ENCODE data around the gene NTF4. TPM values are rescaled to one million over a fixed set of nuclear protein-coding genes. Genes with fewer than 3 reads are reported as not detected.
"Not testable (repeated sequence)": the region's sequence is repeated elsewhere in the genome, so short reads cannot be mapped to it uniquely, and the experiment has no call there.

Gene NTF4
- polyA plus RNA-seq, 6 donors from 2014 or later: not detected

GRCh38 chr19:49081273-49081672 lies 16.7 kb upstream of the NTF4 start:
- H3K27me3 Mint-ChIP-seq: peaks cover 2 to 24% (median 6%) of the 10 kb centered on the region in 3 donors
- H3K27ac Mint-ChIP-seq: peak overlapping the region in 1 of 6 donors; percentile 54
- peak overlapping the region in 1 of 8 donors; percentile 21 for H3K4me3 Mint-ChIP-seq
- peaks cover 8 to 16% (median 14%) of the 10 kb centered on the region in 3 donors for H3K4me1 Mint-ChIP-seq
- H3K36me3 Mint-ChIP-seq: no peaks in the 10 kb centered on the region
- ATAC-seq (ENCODE audit: low read depth in 2 of 2): no peak
- H3K9me3 Mint-ChIP-seq: no peaks in the 10 kb centered on the region
- DNase-seq: no peak

- H3K4me3 Mint-ChIP-seq: no peak overlapping the region
- peak overlapping the region in 2 of 6 donors; percentile 12 to 39 for H3K27ac Mint-ChIP-seq
- H3K36me3 Mint-ChIP-seq: no peaks in the 10 kb centered on the region
- peaks cover 3 to 11% (median 10%) of the 10 kb centered on the region in 3 donors for H3K4me1 Mint-ChIP-seq
- peaks cover 11 to 32% (median 14%) of the 10 kb centered on the region in 3 donors for H3K27me3 Mint-ChIP-seq
- DNase-seq (no peak), ATAC-seq (ENCODE audit: low read depth in 2 of 2) (no peak)
- no peaks in the 10 kb centered on the region for H3K9me3 Mint-ChIP-seq
These were observed 15.8 kb upstream of the NTF4 start for GRCh38 chr19:49080392-49080791.

- not testable (repeated sequence) for DNase-seq; H3K27ac Mint-ChIP-seq; ATAC-seq (ENCODE audit: low read depth in 2 of 2); H3K9me3 Mint-ChIP-seq; H3K4me3 Mint-ChIP-seq
- peaks cover 14 to 20% (median 18%) of the 10 kb centered on the region in 3 donors for H3K4me1 Mint-ChIP-seq
- H3K36me3 Mint-ChIP-seq: peaks cover 0 to 21% of the 10 kb centered on the region in 2 donors
- peaks cover 46 to 69% (median 50%) of the 10 kb centered on the region in 3 donors for H3K27me3 Mint-ChIP-seq
These were observed 10.3 kb upstream of the NTF4 start for GRCh38 chr19:49074869-49075268.

- peaks cover 0 to 30% of the 10 kb centered on the region in 2 donors for H3K36me3 Mint-ChIP-seq
- peak overlapping the region in 7 of 8 donors; percentile 17 to 77 (median 70) for H3K4me3 Mint-ChIP-seq
- peak overlapping the region in 2 of 6 donors; percentile 73 to 74 for H3K27ac Mint-ChIP-seq
- H3K4me1 Mint-ChIP-seq: peaks cover 14 to 20% (median 18%) of the 10 kb centered on the region in 3 donors
- H3K27me3 Mint-ChIP-seq: peaks cover 57 to 81% (median 62%) of the 10 kb centered on the region in 3 donors
- ATAC-seq (ENCODE audit: low read depth in 2 of 2): no peak
- peaks cover 4 to 13% (median 5%) of the 10 kb centered on the region in 7 donors for H3K9me3 Mint-ChIP-seq
- no peak for DNase-seq
These were observed 9.1 kb upstream of the NTF4 start for GRCh38 chr19:49073514-49074378.

GRCh38 chr19:49071860-49072547 lies 7.4 kb upstream of the NTF4 start:
- peaks cover 4 to 13% (median 7%) of the 10 kb centered on the region in 7 donors for H3K9me3 Mint-ChIP-seq
- H3K36me3 Mint-ChIP-seq: peaks cover 4 to 36% of the 10 kb centered on the region in 2 donors
- H3K4me3 Mint-ChIP-seq: peak overlapping the region in 4 of 8 donors; percentile 22 to 55 (median 48)
- H3K27ac Mint-ChIP-seq: peak overlapping the region in 1 of 6 donors; percentile 49
- no peak for DNase-seq
- H3K27me3 Mint-ChIP-seq: peaks cover 66 to 82% (median 72%) of the 10 kb centered on the region in 3 donors
- H3K4me1 Mint-ChIP-seq: peaks cover 14 to 22% (median 18%) of the 10 kb centered on the region in 3 donors
- ATAC-seq (ENCODE audit: low read depth in 2 of 2): peak in 1 of 2 donors; percentile 18

- H3K4me3 Mint-ChIP-seq: peak overlapping the region in 3 of 8 donors; percentile 1 to 72 (median 68)
These were observed 5.8 kb upstream of the NTF4 start for GRCh38 chr19:49070416-49070815.

GRCh38 chr19:49069026-49069425 lies 4.4 kb upstream of the NTF4 start:
- Mint-ChIP-seq H3K27ac (no peak overlapping the region), H3K4me1 (peaks cover 11 to 24% (median 18%) of the 10 kb centered on the region in 3 donors), H3K4me3 (no peak overlapping the region), H3K27me3 (peaks cover 67 to 85% (median 70%) of the 10 kb centered on the region in 3 donors), H3K36me3 (peaks cover 4 to 36% of the 10 kb centered on the region in 2 donors), H3K9me3 (peaks cover 4 to 13% (median 7%) of the 10 kb centered on the region in 7 donors)
- DNase-seq: no peak
- ATAC-seq (ENCODE audit: low read depth in 2 of 2): no peak

More at GRCh38 chr19:49070416-49070815, 5.8 kb upstream of the NTF4 start:
- H3K27ac Mint-ChIP-seq: no peak overlapping the region
- H3K9me3 Mint-ChIP-seq: peaks cover 4 to 13% (median 7%) of the 10 kb centered on the region in 7 donors
- H3K36me3 Mint-ChIP-seq: peaks cover 4 to 36% of the 10 kb centered on the region in 2 donors
- peaks cover 73 to 85% (median 77%) of the 10 kb centered on the region in 3 donors for H3K27me3 Mint-ChIP-seq
- ATAC-seq (ENCODE audit: low read depth in 2 of 2) (no peak), DNase-seq (no peak)
- peaks cover 14 to 23% (median 21%) of the 10 kb centered on the region in 3 donors for H3K4me1 Mint-ChIP-seq

- peaks cover under 1 to 16% (median 7%) of the 10 kb centered on the region in 3 donors for H3K4me1 Mint-ChIP-seq
- H3K36me3 Mint-ChIP-seq: peaks cover 4 to 24% of the 10 kb centered on the region in 2 donors
- DNase-seq: no peak
- no peak overlapping the region for H3K27ac Mint-ChIP-seq
- H3K27me3 Mint-ChIP-seq: peaks cover 52 to 81% (median 55%) of the 10 kb centered on the region in 3 donors
- no peak for ATAC-seq (ENCODE audit: low read depth in 2 of 2)
- no peak overlapping the region for H3K4me3 Mint-ChIP-seq
- H3K9me3 Mint-ChIP-seq: peaks cover 0 to 13% (median 5%) of the 10 kb centered on the region in 7 donors
These were observed 2.9 kb upstream of the NTF4 start for GRCh38 chr19:49067554-49067953.

- Mint-ChIP-seq H3K27ac (peak overlapping the region in 1 of 6 donors; percentile 70), H3K36me3 (peaks cover 4 to 22% of the 10 kb centered on the region in 2 donors), H3K27me3 (peaks cover 48 to 80% (median 61%) of the 10 kb centered on the region in 3 donors), H3K4me1 (peaks cover 0 to 12% (median 6%) of the 10 kb centered on the region in 3 donors), H3K4me3 (peak overlapping the region in 2 of 8 donors; percentile 8 to 74), H3K9me3 (peaks cover 0 to 13% (median 5%) of the 10 kb centered on the region in 7 donors)
- DNase-seq: no peak
- no peak for ATAC-seq (ENCODE audit: low read depth in 2 of 2)
These were observed 1.4 kb upstream of the NTF4 start for GRCh38 chr19:49065905-49066512.

- Mint-ChIP-seq H3K36me3 (peaks cover 4 to 14% of the 10 kb centered on the region in 2 donors), H3K4me3 (peak overlapping the region in 4 of 8 donors; percentile 3 to 59 (median 14)), H3K4me1 (peaks cover 0 to 12% (median 6%) of the 10 kb centered on the region in 3 donors), H3K27me3 (peaks cover 42 to 74% (median 56%) of the 10 kb centered on the region in 3 donors), H3K9me3 (peaks cover 0 to 4% (median under 1%) of the 10 kb centered on the region in 7 donors), H3K27ac (no peak overlapping the region)
- DNase-seq (no peak), ATAC-seq (ENCODE audit: low read depth in 2 of 2) (no peak)
These were observed 489 bp downstream of the NTF4 start for GRCh38 chr19:49064029-49064629.

- Mint-ChIP-seq H3K9me3 (peaks cover 0 to 4% (median 0%) of the 10 kb centered on the region in 7 donors), H3K4me3 (no peak overlapping the region), H3K36me3 (peaks cover 0 to 13% of the 10 kb centered on the region in 2 donors), H3K27ac (peak overlapping the region in 1 of 6 donors; percentile 33), H3K4me1 (peaks cover 18 to 29% (median 22%) of the 10 kb centered on the region in 3 donors), H3K27me3 (peaks cover 39 to 81% (median 60%) of the 10 kb centered on the region in 3 donors)
- ATAC-seq (ENCODE audit: low read depth in 2 of 2) (no peak), DNase-seq (no peak)
These were observed 3.2 kb downstream of the NTF4 start for GRCh38 chr19:49061445-49061844.

GRCh38 chr19:49061000-49061399 lies 3.6 kb downstream of the NTF4 start:
- peaks cover 18 to 32% (median 27%) of the 10 kb centered on the region in 3 donors for H3K4me1 Mint-ChIP-seq
- peak overlapping the region in 3 of 8 donors; percentile 1 to 63 (median 55) for H3K4me3 Mint-ChIP-seq
- H3K36me3 Mint-ChIP-seq: peaks cover 0 to 13% of the 10 kb centered on the region in 2 donors
- no peak for DNase-seq
- ATAC-seq (ENCODE audit: low read depth in 2 of 2): no peak
- H3K27ac Mint-ChIP-seq: peak overlapping the region in 1 of 6 donors; percentile 33
- peaks cover 0 to 4% (median 0%) of the 10 kb centered on the region in 7 donors for H3K9me3 Mint-ChIP-seq
- H3K27me3 Mint-ChIP-seq: peaks cover 34 to 81% (median 56%) of the 10 kb centered on the region in 3 donors

All from naive B cell (primary cell).